Measurements from ENCODE around the gene TTR. TPM values are rescaled to one million over a fixed set of nuclear protein-coding genes. Genes with fewer than 3 reads are reported as not detected.

Gene TTR
- polyA plus RNA-seq, 3 donors: 0.24 to 1.6 (median 0.42) TPM

DNA sequence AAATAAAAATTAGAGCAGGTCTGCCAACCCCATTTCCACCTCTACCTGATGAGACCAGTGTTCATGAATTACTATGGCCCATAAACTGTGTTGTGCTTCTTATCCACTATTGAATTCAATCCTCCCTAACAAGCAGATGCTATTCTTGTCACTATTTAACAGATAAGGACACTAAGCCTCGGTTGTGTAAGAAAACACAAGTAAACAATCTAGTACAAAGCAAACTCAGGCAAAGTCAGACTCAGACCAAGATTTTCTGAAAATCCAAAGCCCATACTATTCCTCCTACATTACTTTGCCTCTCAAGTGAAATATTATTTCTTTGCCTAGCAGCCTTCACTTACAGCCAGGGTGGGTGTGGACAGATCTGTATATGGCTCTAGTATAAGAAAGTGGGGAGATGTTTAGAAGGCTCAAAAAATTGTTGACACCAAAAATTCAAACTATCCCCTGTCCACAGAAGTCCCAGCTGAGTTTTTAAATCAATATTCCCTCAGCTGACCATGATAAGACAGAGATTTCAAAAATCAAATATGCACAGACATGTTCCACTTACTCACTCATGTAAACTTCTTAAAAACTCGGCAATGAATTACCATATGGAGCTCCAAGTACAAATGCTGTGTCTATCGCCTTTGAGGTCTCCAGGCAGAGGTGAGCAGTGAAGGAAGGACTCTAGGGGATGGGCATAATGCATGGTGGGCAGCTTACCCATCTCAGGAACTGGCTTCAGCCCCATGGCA, 16.0 kb upstream of the TTR start:
- DNase-seq (ENCODE audit: extremely low read depth in 1 of 11, low read depth in 9 of 11, low spot score in 4 of 11): no peak

DNA sequence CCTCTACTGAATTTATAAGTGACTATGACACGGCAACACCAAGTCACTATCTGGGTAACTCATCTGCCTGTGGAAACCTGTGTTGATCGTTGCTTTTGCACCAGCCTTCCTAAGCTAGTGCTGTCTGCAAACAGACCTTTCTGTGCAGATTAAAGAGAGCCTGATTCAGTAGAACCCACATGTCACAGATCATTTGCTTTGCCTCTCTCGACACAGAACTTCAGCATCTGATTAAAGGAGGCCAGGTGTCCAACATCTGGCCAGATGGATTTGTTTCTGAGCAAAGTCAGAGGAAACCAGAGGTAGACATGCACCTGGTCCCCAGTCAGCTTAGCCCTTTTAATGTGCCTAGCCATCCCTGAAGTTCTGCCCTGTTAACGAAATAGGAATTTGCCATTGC, 15.0 kb upstream of the TTR start:
- DNase-seq (ENCODE audit: extremely low read depth in 1 of 11, low read depth in 9 of 11, low spot score in 4 of 11): no peak

DNA sequence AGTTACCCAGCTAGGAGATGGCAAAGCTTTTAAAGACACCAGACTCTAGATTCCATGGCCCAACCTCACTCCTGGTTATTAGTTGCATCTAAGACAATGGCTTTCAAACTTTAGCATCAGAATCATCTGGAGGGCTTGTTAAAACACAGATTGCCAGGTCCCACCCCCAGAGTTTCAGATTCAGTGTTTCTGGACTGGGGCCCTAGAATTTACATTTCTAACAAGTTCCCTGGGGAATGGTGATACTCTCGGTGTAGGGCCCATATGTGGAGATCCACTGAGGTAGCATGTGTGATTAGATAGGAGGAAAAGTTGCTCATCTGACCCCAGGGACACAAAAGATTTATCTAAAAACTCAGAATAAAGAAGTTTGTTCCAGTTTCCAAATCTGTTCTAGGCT, 14.5 kb upstream of the TTR start:
- DNase-seq (ENCODE audit: extremely low read depth in 1 of 11, low read depth in 9 of 11, low spot score in 4 of 11): no peak

DNA sequence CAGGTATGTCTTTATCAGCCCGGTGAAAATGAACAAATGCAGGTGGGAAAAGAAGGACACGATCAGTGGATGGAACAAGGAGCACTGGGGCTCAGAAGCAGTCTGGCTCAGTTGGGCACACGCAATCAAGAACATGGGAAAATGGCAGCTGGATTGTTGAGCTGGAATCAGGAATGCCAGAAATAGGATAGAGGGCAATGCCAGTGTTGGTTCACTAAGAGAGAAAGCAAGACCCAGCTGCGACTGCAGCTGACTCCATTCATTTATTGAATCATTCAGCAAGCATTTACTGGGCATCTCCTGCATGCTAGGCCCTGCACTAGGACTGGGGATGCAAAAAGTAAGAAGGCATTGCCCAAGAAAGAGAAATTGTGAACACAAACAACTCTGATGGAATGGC, 13.6 kb upstream of the TTR start:
- DNase-seq (ENCODE audit: extremely low read depth in 1 of 11, low read depth in 9 of 11, low spot score in 4 of 11): no peak

DNA sequence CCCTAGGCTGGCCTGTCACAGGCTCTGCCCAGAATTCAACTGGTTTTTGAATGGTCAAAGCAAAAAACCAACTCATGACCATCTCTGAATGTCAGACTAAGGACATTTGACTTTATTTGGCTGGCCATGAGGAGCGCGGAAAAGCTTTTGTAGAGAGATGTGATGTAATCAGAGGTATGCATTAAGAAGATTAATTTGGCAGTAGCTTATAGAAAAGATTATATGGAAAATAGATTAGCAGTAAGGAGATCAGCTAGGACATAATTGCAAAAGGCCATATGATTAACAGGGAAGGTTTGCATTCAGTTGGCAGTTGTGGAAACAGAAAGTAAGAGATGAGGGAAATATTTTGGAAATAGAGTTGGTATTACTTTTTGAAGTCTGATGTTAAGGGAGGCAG, 12.3 kb upstream of the TTR start:
- DNase-seq (ENCODE audit: extremely low read depth in 1 of 11, low read depth in 9 of 11, low spot score in 4 of 11): no peak

DNA sequence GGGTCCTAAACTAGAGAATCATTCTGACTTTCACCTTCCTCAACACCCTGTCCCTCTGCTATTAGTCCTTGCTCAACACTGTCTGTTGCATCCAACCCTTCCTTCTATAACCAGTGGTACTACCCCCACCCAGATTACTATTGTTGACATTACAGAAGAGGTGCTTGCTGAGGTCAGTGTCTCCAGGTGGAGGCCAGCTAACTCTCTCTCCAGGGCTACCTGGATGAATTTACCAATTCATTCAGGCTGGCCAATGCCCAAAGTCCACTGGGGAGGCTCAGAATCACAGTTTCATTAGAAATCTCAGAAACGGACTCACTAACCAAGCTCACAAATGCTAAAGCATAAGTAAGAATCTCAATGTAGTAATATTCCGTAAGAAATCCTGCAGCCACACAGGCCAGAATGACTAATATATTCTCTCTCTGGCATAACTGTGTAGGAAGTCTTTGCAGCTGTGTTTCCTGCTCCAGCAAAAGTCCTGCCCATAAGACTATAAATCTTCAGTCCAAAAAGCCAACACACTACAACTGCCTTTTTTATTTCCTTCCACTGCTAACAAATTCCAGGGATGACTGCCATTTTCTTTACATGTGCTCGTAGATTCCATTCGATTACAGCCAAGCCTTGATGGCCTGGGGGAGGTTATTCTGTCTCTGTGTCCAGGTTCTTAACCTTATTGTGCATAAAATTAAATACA, 10.0 kb upstream of the TTR start:
- DNase-seq (ENCODE audit: extremely low read depth in 1 of 11, low read depth in 9 of 11, low spot score in 4 of 11): peak in 4 of 11 donors; percentile 3 to 30 (median 12)

DNA sequence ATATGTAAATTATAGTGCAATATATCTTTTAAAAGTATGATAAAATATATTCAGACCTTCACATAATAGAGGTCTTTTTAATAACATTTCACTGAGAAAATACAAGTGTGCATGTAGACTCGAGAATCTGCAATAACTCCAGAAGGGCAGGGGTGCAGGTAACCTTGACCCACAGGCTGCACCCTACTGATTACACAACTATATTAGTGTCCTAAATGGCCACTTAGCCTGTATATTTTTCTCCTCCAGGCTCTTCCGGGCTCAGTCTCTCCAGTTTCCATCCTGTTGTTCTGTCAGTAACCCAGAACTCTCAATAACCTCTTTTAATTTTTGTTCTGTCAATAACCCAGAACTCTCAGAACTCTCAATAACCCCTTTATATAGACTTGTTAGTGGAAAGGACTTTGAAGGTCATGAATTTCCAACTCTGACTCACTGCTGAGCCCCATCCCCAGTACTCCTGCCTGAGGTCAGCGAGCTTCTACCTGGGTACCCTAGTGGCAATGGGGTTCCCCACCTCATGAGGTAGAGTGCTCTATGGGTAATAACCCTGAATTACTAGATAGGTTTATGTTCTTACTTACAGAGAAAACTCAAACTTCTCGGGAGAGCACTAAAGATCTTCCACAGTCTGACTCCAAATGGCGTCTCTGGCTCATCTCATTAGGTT, 8.4 kb upstream of the TTR start:
- no peak for DNase-seq (ENCODE audit: extremely low read depth in 1 of 11, low read depth in 9 of 11, low spot score in 4 of 11)

DNA sequence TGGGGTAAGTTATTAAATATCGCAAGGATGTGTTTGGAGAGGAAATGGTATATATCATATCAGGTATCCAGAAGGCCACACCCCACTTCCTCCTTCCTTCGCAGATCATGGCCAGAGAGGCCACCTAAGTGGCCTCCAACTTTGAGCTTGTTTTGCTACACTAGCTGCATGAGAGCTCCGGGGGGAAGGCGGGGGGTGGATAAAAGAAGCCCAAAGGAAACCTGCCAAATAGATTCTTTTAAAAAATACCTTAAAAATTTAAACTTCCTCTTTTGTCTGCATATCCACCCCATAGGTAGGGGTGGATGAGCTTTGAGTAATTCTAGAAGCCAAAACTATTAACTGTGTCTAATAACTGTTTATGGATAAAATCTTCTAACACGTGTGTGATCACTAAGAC, 5.7 kb upstream of the TTR start:
- DNase-seq (ENCODE audit: extremely low read depth in 1 of 11, low read depth in 9 of 11, low spot score in 4 of 11): no peak

DNA sequence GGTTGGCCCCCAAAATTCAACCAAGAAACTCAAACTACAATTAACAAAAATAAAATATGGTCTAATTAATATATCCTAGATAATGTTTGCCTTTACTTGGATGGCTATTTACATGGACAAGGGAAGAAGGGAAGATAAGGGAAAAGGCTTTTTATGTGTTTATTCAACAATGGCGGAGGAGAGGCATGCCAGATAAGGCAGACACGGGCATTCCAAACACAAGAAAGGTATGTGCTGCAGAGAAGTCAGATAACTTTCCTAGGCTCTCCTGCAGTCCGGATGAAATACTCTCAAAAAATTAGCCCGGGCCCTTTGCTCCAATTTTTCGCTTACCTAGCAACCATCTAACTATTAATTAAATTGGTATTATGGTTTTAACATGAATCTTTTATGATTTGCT, 5.1 kb upstream of the TTR start:
- no peak for DNase-seq (ENCODE audit: extremely low read depth in 1 of 11, low read depth in 9 of 11, low spot score in 4 of 11)

DNA sequence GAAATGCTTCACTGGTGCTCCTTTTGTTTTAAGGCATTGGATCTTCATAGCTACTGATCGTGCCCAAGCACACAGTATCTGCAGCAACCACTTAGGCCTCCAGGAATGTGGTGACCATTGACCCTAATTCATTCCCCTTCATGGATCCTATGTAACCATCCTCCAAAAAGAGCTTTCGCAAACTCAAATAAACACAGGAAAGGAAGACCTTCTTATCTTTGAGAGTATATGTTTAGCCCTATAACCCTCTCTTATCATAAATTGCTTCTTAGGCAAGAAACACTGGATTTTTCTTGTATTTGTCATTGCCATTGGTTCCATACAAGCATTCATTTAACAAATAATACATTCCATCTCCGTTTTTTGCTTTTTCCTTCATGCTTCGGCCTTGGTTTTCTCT, 4.1 kb upstream of the TTR start:
- no peak for DNase-seq (ENCODE audit: extremely low read depth in 1 of 11, low read depth in 9 of 11, low spot score in 4 of 11)

DNA sequence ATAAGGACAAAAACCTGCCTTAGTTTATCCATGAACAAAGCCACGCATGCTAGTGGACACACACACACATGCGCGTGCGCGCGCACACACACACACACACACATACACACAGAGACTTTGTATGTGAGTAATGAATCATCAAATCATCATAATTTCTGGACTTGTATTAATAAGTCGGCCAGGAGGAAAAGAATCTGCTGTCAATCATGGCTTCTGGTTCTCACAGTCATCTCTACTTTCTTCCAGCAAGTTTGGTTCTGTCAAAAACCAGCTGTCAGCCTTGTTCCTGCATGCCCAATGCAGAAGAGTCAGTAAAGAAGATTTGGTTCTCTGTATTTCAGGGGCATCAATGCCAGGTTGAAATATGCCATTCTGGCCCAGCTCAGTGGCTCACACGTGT, 1.1 kb upstream of the TTR start:
- no peak for DNase-seq (ENCODE audit: extremely low read depth in 1 of 11, low read depth in 9 of 11, low spot score in 4 of 11)

DNA sequence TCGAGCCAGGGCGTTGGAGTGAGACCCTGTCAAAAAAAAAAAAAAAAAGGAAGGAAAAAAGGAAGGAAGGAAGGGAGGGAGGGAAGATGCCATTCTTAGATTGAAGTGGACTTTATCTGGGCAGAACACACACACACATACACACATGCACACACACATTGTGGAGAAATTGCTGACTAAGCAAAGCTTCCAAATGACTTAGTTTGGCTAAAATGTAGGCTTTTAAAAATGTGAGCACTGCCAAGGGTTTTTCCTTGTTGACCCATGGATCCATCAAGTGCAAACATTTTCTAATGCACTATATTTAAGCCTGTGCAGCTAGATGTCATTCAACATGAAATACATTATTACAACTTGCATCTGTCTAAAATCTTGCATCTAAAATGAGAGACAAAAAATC, 564 bp upstream of the TTR start:
- DNase-seq (ENCODE audit: extremely low read depth in 1 of 11, low read depth in 9 of 11, low spot score in 4 of 11): no peak

DNA sequence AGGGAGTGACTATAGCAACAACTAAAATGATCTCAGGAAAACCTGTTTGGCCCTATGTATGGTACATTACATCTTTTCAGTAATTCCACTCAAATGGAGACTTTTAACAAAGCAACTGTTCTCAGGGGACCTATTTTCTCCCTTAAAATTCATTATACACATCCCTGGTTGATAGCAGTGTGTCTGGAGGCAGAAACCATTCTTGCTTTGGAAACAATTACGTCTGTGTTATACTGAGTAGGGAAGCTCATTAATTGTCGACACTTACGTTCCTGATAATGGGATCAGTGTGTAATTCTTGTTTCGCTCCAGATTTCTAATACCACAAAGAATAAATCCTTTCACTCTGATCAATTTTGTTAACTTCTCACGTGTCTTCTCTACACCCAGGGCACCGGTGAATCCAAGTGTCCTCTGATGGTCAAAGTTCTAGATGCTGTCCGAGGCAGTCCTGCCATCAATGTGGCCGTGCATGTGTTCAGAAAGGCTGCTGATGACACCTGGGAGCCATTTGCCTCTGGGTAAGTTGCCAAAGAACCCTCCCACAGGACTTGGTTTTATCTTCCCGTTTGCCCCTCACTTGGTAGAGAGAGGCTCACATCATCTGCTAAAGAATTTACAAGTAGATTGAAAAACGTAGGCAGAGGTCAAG, 955 bp downstream of the TTR start:
- no peak for DNase-seq (ENCODE audit: extremely low read depth in 1 of 11, low read depth in 9 of 11, low spot score in 4 of 11)

DNA sequence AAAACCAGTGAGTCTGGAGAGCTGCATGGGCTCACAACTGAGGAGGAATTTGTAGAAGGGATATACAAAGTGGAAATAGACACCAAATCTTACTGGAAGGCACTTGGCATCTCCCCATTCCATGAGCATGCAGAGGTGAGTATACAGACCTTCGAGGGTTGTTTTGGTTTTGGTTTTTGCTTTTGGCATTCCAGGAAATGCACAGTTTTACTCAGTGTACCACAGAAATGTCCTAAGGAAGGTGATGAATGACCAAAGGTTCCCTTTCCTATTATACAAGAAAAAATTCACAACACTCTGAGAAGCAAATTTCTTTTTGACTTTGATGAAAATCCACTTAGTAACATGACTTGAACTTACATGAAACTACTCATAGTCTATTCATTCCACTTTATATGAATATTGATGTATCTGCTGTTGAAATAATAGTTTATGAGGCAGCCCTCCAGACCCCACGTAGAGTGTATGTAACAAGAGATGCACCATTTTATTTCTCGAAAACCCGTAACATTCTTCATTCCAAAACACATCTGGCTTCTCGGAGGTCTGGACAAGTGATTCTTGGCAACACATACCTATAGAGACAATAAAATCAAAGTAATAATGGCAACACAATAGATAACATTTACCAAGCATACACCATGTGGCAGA, 3.6 kb downstream of the TTR start:
- DNase-seq (ENCODE audit: extremely low read depth in 1 of 11, low read depth in 9 of 11, low spot score in 4 of 11): no peak

DNA sequence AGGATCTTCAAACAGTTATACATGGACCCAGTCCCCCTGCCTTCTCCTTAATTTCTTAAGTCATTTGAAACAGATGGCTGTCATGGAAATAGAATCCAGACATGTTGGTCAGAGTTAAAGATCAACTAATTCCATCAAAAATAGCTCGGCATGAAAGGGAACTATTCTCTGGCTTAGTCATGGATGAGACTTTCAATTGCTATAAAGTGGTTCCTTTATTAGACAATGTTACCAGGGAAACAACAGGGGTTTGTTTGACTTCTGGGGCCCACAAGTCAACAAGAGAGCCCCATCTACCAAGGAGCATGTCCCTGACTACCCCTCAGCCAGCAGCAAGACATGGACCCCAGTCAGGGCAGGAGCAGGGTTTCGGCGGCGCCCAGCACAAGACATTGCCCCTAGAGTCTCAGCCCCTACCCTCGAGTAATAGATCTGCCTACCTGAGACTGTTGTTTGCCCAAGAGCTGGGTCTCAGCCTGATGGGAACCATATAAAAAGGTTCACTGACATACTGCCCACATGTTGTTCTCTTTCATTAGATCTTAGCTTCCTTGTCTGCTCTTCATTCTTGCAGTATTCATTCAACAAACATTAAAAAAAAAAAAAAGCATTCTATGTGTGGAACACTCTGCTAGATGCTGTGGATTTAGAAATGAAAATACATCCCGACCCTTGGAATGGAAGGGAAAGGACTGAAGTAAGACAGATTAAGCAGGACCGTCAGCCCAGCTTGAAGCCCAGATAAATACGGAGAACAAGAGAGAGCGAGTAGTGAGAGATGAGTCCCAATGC, 4.6 kb downstream of the TTR start:
- DNase-seq (ENCODE audit: extremely low read depth in 1 of 11, low read depth in 9 of 11, low spot score in 4 of 11): no peak

DNA sequence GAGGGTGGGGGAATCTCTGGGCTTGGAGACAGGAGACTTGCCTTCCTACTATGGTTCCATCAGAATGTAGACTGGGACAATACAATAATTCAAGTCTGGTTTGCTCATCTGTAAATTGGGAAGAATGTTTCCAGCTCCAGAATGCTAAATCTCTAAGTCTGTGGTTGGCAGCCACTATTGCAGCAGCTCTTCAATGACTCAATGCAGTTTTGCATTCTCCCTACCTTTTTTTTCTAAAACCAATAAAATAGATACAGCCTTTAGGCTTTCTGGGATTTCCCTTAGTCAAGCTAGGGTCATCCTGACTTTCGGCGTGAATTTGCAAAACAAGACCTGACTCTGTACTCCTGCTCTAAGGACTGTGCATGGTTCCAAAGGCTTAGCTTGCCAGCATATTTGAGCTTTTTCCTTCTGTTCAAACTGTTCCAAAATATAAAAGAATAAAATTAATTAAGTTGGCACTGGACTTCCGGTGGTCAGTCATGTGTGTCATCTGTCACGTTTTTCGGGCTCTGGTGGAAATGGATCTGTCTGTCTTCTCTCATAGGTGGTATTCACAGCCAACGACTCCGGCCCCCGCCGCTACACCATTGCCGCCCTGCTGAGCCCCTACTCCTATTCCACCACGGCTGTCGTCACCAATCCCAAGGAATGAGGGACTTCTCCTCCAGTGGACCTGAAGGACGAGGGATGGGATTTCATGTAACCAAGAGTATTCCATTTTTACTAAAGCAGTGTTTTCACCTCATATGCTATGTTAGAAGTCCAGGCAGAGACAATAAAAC, 6.5 kb downstream of the TTR start:
- DNase-seq (ENCODE audit: extremely low read depth in 1 of 11, low read depth in 9 of 11, low spot score in 4 of 11): no peak

DNA sequence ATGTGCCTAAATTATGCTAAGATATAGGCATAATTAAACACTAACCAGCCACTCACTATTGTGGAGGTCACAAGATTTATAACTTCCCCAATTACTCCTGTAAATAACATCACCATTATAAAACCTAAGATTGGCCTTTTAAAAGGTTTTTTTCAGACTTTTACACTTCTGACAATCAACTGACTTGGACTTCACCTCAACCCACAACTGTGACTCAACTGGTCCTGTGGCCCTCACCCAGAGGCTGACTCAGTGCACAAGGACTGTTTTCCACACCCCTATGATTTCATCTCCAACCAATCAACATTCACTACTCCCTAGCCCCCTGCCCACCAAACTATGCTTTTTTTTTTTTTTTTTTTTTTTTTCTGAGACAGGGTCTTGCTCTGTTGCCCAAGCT, 11.6 kb downstream of the TTR start:
- no peak for DNase-seq (ENCODE audit: extremely low read depth in 1 of 11, low read depth in 9 of 11, low spot score in 4 of 11)

DNA sequence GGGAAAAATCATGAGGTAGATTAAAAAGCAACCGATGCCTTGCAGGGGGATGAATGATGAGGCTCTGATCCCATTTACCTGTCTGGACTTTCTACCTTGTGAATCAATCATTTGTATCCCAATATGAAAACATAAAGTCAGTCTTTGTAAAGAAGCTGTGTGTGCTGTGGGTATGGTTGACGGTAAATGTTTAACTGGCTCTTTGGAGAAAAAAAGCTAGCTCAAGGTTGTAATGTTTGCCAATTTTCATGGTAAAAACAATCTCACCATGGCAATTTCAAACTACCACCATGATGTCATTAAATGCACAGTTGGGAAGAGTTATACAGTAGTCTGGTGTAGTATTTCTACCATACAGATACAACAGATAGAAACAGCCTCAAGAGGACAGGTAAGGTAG, 14.6 kb downstream of the TTR start:
- no peak for DNase-seq (ENCODE audit: extremely low read depth in 1 of 11, low read depth in 9 of 11, low spot score in 4 of 11)

All from renal cortex interstitium (tissue), 11 donors.